HG03066 (cell line): ENCODE results near the gene GALNTL6.
"Not testable (repeated sequence)": the region's sequence is repeated elsewhere in the genome, so short reads cannot be mapped to it uniquely, and the experiment has no call there.

Experiments
- ATAC-seq: cut with Tn5 transposase; IDR thresholded peaks from one replicate; pipeline ENCODE4 v1.9.1; 2021; ENCODE audit warnings: low read depth; ENCODE audit not compliant: unreplicated experiment

The GALNTL6 gene

GRCh38 chr4:172778583-172778982 is 965.4 kb downstream of the GALNTL6 start:
- no peak for ATAC-seq

- no peak for ATAC-seq
Measured at GRCh38 chr4:172780566-172781081, 967.4 kb downstream of the GALNTL6 start.

GRCh38 chr4:172785613-172786012 is 972.4 kb downstream of the GALNTL6 start:
- no peak for ATAC-seq

- ATAC-seq: no peak
Measured at GRCh38 chr4:172786039-172786792, 973.0 kb downstream of the GALNTL6 start.

- no peak for ATAC-seq
Measured at GRCh38 chr4:172787111-172787510, 973.9 kb downstream of the GALNTL6 start.

GRCh38 chr4:172791841-172792240 is 978.6 kb downstream of the GALNTL6 start:
- ATAC-seq: no peak

- no peak for ATAC-seq
Measured at GRCh38 chr4:172793565-172794306, 980.5 kb downstream of the GALNTL6 start.

GRCh38 chr4:172794307-172794703 is 981.1 kb downstream of the GALNTL6 start:
- ATAC-seq: no peak

GRCh38 chr4:172797281-172797680 is 984.1 kb downstream of the GALNTL6 start:
- ATAC-seq: not testable (repeated sequence)

GRCh38 chr4:172802032-172802431 is 988.8 kb downstream of the GALNTL6 start:
- no peak for ATAC-seq

GRCh38 chr4:172806841-172807240 is 993.6 kb downstream of the GALNTL6 start:
- ATAC-seq: no peak

GRCh38 chr4:172808196-172808595 is 995.0 kb downstream of the GALNTL6 start:
- ATAC-seq: no peak

GRCh38 chr4:172809319-172809718 is 996.1 kb downstream of the GALNTL6 start:
- no peak for ATAC-seq

GRCh38 chr4:172813359-172813923 is 1000.2 kb downstream of the GALNTL6 start:
- peak; percentile 59 for ATAC-seq

- no peak for ATAC-seq
Measured at GRCh38 chr4:172815499-172816164, 1002.4 kb downstream of the GALNTL6 start.

GRCh38 chr4:172818901-172819300 is 1005.7 kb downstream of the GALNTL6 start:
- no peak for ATAC-seq

- no peak for ATAC-seq
Measured at GRCh38 chr4:172819353-172819752, 1006.1 kb downstream of the GALNTL6 start.

GRCh38 chr4:172822331-172822730 is 1009.1 kb downstream of the GALNTL6 start:
- no peak for ATAC-seq

- ATAC-seq: no peak
Measured at GRCh38 chr4:172826346-172826745, 1013.1 kb downstream of the GALNTL6 start.

- no peak for ATAC-seq
Measured at GRCh38 chr4:172826861-172827260, 1013.7 kb downstream of the GALNTL6 start.

- no peak for ATAC-seq
Measured at GRCh38 chr4:172830295-172830764, 1017.1 kb downstream of the GALNTL6 start.
